Measurements from ENCODE around the gene MED22. TPM values are rescaled to one million over a fixed set of nuclear protein-coding genes. Genes with fewer than 3 reads are reported as not detected.

The MED22 gene
- total and polyA plus RNA-seq, 8 donors, result 21.8 to 29.2 (median 26.3) TPM

DNA sequence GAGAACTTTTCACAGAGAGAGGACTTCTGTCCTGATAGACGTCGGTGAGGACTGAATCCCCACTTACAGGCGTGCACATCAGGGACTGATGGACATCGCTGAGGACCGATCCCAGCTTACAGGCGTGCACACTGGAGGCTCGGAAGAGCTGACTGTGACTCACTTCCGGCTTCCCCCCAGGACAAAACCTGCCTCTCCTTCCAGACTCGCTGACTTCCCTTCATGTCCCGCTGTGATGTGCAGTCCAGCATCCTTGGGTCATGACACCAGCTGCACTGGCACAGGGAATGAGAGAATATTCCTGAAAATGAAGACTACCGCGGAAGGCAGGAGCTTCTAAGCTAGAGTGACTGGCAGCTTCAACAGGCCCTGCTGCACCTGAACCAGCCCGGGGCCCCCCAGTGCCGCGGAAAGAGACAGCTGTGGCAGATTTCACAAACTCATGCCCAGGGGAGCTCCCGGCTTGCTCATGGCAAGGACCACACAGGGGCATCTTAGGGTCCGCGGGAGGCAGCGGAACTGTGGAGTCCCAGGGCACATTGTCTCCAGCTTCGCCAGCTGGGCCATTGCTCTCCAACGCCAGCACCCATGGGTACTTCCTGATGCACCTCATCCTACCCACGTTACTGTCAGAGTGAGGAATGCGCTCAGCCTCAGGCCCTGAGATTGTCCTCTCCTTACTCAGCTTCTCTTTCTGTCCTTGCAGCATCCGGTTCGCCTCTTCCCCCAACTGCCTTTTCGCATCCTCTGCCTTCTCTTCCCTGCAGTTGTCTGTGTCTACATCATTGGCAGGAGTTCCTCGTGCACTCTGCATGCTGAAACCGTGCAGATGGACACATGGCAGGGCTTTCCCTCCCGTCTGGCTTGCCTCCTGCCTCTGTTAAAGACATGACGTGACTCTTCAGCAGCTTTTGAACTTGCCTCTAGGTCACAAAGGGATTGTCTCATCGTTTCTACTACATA is 41.4 kb downstream of the MED22 start:
- Histone ChIP-seq H3K36me3 (no peaks in the 10 kb centered on the region), H3K27ac (no peak overlapping the region), H3K27me3 (peaks cover 0 to 29% of the 10 kb centered on the region in 2 donors), H3K4me1 (no peaks in the 10 kb centered on the region), H3K4me3 (no peak overlapping the region), H3K9me3 (no peaks in the 10 kb centered on the region)
- DNase-seq (peak in 2 of 4 donors; percentile 4 to 14), ATAC-seq (no peak)
- TF ChIP-seq, protein P1, sequence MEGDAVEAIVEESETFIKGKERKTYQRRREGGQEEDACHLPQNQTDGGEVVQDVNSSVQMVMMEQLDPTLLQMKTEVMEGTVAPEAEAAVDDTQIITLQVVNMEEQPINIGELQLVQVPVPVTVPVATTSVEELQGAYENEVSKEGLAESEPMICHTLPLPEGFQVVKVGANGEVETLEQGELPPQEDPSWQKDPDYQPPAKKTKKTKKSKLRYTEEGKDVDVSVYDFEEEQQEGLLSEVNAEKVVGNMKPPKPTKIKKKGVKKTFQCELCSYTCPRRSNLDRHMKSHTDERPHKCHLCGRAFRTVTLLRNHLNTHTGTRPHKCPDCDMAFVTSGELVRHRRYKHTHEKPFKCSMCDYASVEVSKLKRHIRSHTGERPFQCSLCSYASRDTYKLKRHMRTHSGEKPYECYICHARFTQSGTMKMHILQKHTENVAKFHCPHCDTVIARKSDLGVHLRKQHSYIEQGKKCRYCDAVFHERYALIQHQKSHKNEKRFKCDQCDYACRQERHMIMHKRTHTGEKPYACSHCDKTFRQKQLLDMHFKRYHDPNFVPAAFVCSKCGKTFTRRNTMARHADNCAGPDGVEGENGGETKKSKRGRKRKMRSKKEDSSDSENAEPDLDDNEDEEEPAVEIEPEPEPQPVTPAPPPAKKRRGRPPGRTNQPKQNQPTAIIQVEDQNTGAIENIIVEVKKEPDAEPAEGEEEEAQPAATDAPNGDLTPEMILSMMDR (IDR thresholded peaks at IDR 0.05), result no peak
- intact Hi-C loops (cut with DNase I), result no loop called here

DNA sequence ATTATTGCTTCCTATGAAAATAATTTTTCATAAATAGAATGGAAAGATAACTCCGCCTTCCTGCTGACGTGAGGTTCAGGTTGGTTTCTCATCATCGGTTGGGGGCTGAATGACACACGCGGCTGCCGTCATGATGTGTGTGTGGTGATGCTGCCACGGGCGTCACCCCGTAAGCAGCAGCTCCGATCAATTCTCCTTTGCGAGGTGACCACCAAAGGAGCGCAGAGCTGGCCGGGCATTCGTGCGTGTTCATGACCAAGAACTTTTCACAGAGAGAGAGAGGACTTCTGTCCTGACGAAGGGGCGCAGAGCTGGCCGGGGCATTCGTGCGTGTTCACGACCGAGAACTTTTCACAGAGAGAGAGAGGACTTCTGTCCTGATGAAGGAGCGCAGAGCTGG is 42.2 kb downstream of the MED22 start:
- no peak for ATAC-seq
- Histone ChIP-seq H3K9me3 (no peaks in the 10 kb centered on the region), H3K27me3 (peaks cover 0 to 29% of the 10 kb centered on the region in 2 donors), H3K4me1 (no peaks in the 10 kb centered on the region), H3K36me3 (no peaks in the 10 kb centered on the region), H3K4me3 (no peak overlapping the region), H3K27ac (no peak overlapping the region)
- DNase-seq, result no peak
- intact Hi-C loops (cut with DNase I), result no loop called here
- TF ChIP-seq, protein P1 (IDR thresholded peaks at IDR 0.05), result no peak

DNA sequence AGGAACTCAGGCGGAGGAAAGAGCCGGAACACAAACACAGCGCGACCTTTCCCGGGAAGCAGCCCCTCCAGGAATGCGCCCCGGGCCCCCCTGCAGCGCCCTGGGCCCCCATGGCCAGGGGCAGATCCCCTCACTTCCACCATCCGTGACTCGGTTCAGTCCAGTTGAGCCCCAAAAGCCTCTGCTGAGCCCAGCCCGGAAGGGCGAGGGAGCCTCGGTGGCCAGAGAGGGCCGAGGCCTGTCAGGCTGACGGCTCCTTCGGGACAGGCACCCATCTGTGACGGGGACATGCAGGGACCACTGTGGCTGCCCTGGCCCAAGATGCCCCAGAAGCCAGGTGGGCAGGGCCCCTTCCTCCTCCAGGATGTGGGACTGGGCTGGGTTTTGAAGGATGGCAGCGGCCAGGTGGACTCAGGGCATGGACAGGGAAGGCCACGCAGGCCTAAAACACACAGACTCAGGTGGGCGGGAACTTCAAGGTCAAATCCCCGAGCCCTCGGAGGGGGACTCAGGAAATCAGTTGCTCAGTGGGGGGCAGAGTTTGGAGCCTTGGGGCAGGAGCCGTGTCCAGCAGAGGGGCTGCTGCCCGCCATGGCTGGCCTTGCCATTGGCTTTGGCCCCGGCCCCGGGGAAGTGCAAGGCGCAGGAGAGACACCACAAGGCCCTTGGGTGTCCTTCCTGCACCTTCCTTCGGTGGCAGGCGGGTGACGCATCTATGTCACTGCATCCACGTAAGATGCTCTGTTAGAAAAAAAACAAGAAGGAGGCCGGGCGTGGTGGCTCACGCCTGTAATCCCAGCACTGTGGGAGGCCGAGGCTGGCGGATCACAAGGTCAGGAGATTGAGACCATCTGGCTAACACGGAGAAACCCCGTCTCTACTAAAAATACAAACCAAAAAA is 43.2 kb downstream of the MED22 start:
- ATAC-seq (no peak), DNase-seq (peak in 1 of 4 donors; percentile 65)
- H3K4me3 ChIP-seq, result no peak overlapping the region
- H3K27ac ChIP-seq, result no peak overlapping the region
- H3K27me3 ChIP-seq, result peaks cover 0 to 31% of the 10 kb centered on the region in 2 donors
- intact Hi-C loops (cut with DNase I), result no loop called here
- no peaks in the 10 kb centered on the region for H3K4me1 ChIP-seq
- TF ChIP-seq, protein P1 (IDR thresholded peaks at IDR 0.05), result no peak
- no peaks in the 10 kb centered on the region for H3K9me3 ChIP-seq
- H3K36me3 ChIP-seq, result no peaks in the 10 kb centered on the region

DNA sequence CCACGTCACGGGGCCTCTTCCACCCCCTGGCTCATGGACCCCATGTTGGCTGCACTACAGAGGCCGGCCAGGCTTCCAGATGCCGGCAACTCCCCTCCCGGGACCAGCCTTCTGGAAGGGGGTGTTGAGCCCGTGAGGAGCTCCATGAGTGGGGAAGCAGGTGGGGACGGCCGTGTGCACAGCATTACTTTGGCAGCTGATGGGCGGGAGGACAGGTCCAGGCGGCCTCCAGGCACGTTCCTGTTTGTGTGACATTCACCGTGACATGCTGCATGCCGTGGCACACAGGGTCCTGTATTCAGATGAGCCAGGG is 43.8 kb downstream of the MED22 start:
- Histone ChIP-seq H3K4me3 (no peak overlapping the region), H3K27ac (no peak overlapping the region), H3K36me3 (no peaks in the 10 kb centered on the region), H3K4me1 (no peaks in the 10 kb centered on the region), H3K27me3 (peaks cover 0 to 26% of the 10 kb centered on the region in 2 donors), H3K9me3 (no peaks in the 10 kb centered on the region)
- DNase-seq (no peak), ATAC-seq (no peak)
- TF ChIP-seq, protein P1 (IDR thresholded peaks at IDR 0.05), result no peak
- intact Hi-C loops (cut with DNase I), result no loop called here
